ACC112 (cell line): Measurements from ENCODE around the gene SRCAP.
A peak's percentile ranks its signal among the peaks of the same experiment; 100 is the strongest.

Experiments
- H2AFZ ChIP-seq: fragments of 200-600 bp; sonication (generic); one replicate; pipeline ENCODE4 v1.6.0; 2017; ENCODE audit warnings: antibody characterized with exemption, low read length; ENCODE audit not compliant: unreplicated experiment
- H3K27ac ChIP-seq: fragments of 200-600 bp; sonication (generic); 2 replicates; pipeline ENCODE4 v1.5.1; 2014; ENCODE audit warnings: low read depth, mild to moderate bottlenecking, antibody characterized with exemption, low read length, moderate library complexity
- H3K27me3 ChIP-seq: fragments of 200-600 bp; sonication (generic); 2 replicates; pipeline ENCODE4 v1.6.1; 2014; ENCODE audit warnings: mild to moderate bottlenecking, antibody characterized with exemption, low read length, moderate library complexity, mixed read lengths; ENCODE audit not compliant: insufficient read depth
- H3K36me3 ChIP-seq: fragments of 200-600 bp; sonication (generic); 2 replicates; pipeline ENCODE4 v1.6.1; 2016; ENCODE audit warnings: mild to moderate bottlenecking, antibody characterized with exemption, low read length, moderate library complexity, mixed read lengths; ENCODE audit not compliant: insufficient read depth
- H3K4me1 ChIP-seq: fragments of 200-600 bp; sonication (generic); one replicate; pipeline ENCODE4 v1.6.1; 2016; ENCODE audit warnings: low read length, mixed read lengths; ENCODE audit not compliant: insufficient read depth, unreplicated experiment, control insufficient read depth
- H3K4me3 ChIP-seq: fragments of 200-600 bp; sonication (generic); 2 replicates; pipeline ENCODE4 v1.5.1; 2014; ENCODE audit warnings: mild to moderate bottlenecking, low read depth, low read length
- H3K79me2 ChIP-seq: fragments of 200-600 bp; sonication (generic); one replicate; pipeline ENCODE4 v1.6.0; 2016; ENCODE audit warnings: low read length; ENCODE audit not compliant: control insufficient read depth, unreplicated experiment, insufficient read depth

The SRCAP gene

GRCh38 chr16:30760001-30760559 lies 61.1 kb downstream of the SRCAP start:
- H3K4me3 ChIP-seq: no peak overlapping the region
- peaks cover 10% of the 10 kb centered on the region for H3K4me1 ChIP-seq
- H2AFZ ChIP-seq: no peak overlapping the region
- no peak overlapping the region for H3K27ac ChIP-seq
- H3K79me2 ChIP-seq: peaks cover 22% of the 10 kb centered on the region
- H3K36me3 ChIP-seq: peaks cover 14% of the 10 kb centered on the region; the same call in 1 of the 2 replicates
- no peaks in the 10 kb centered on the region for H3K27me3 ChIP-seq

DNA sequence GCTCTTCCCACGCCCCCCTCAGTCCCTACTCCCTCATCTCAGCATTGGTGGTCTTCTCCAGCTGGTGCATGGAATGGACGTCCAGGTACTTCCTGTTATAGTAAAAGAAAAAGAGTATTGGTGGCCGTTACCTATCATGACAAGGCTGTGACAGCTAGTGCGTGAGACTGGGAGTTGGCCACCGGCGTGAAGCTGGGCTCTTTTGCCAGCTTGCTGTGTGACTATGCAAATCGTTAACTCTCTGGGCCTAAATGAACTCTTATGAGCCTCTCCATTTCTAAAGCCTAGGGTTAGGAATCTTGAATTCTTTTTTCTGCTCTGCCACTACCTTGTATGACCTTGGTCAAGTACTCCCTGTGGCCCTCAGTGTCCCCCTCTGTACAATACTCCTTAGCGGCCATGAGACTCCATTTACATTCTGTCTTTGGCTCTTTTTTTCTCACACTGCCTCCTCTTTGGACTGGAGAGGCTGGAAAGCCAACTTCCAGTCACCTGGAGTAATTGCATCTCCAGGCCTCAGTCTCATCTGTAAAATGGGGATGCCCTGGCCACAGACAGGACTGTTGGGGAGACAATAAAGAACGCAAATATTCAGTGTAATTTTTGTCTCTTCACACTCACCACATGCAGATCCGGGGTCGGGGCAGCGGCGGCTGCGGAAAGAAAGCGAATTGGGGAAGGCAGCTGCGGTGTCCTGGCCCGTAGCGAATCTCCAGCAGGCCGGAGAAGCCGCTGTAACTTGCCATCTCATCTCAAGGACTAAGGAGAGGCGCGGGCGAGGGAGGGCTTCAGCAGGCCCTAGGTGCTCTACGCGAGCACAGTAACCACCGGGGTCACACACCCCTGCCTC lies 61.8 kb downstream of the SRCAP start:
- Histone ChIP-seq H3K27me3 (no peaks in the 10 kb centered on the region), H3K27ac (0 out of 2 replicates have a peak overlapping the region, but pooled peaks have one; percentile 55), H3K79me2 (peaks cover 22% of the 10 kb centered on the region), H3K4me1 (peaks cover 10% of the 10 kb centered on the region), H2AFZ (peak overlapping the region; percentile 92), H3K36me3 (peaks cover 18% of the 10 kb centered on the region; the same call in 1 of the 2 replicates), H3K4me3 (peak overlapping the region; percentile 99)

GRCh38 chr16:30761427-30761927 lies 62.5 kb downstream of the SRCAP start:
- Histone ChIP-seq H3K4me1 (peaks cover 10% of the 10 kb centered on the region), H3K27ac (peak overlapping the region; percentile 55), H3K27me3 (no peaks in the 10 kb centered on the region), H3K4me3 (peak overlapping the region; percentile 99), H3K79me2 (peaks cover 22% of the 10 kb centered on the region), H3K36me3 (peaks cover 18% of the 10 kb centered on the region; the same call in 1 of the 2 replicates), H2AFZ (peak overlapping the region; percentile 92)

GRCh38 chr16:30761928-30762902 lies 63.2 kb downstream of the SRCAP start, which contains the start of the genes CFAP119 and RNF40:
Gene CFAP119 (minus strand): TSS chr16:30762062. CDS start chr16:30761748, 314 bp downstream.
Gene RNF40 (plus strand): TSS chr16:30762322. CDS start chr16:30762546, 224 bp downstream.
- Histone ChIP-seq H3K79me2 (peaks cover 22% of the 10 kb centered on the region), H3K27ac (peak within 1 kb of the TSS; percentile 58), H3K4me3 (peak within 1 kb of the TSS; percentile 99), H2AFZ (peak within 1 kb of the TSS; percentile 95), H3K27me3 (no peaks in the 10 kb centered on the region), H3K36me3 (peaks cover 18% of the 10 kb centered on the region; the same call in 1 of the 2 replicates), H3K4me1 (peaks cover 10% of the 10 kb centered on the region)

DNA sequence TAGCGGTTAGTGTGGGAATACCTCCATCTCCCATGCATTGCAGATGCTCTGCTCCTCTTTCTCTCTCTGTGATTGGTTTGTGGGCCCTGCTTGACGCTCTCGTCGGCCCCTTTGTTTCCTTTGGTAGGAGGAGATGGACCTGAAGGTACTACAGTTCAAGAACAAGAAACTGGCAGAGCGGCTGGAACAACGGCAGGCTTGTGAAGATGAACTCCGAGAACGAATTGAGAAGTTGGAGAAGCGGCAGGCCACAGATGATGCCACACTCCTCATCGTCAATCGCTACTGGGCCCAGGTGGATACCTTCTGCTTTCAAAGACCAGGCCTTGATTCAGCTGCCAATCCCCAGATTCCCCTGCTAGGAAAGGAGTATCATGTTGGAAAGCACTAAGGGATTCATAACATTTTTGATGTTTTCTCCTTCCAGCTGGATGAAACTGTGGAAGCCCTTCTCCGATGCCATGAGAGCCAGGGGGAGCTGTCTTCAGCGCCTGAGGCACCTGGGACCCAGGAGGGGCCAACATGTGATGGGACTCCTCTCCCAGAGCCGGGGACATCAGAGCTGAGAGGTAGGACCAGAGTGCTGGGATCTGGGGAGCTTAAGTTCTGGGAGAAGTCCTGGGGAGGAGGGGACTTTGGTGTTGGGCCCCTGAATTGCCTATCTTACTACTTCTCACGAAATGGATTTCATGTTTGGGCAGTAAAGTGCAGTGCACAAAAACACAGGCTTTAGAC lies 64.2 kb downstream of the SRCAP start:
- no peaks in the 10 kb centered on the region for H3K27me3 ChIP-seq
- peaks cover 22% of the 10 kb centered on the region for H3K79me2 ChIP-seq
- H3K4me3 ChIP-seq: peak overlapping the region; percentile 99
- H3K4me1 ChIP-seq: peaks cover 10% of the 10 kb centered on the region
- H3K36me3 ChIP-seq: peaks cover 25% of the 10 kb centered on the region
- H3K27ac ChIP-seq: 0 out of 2 replicates have a peak overlapping the region, but pooled peaks have one; percentile 58
- no peak overlapping the region for H2AFZ ChIP-seq

GRCh38 chr16:30764086-30764485 lies 65.1 kb downstream of the SRCAP start:
- Histone ChIP-seq H3K36me3 (peaks cover 25% of the 10 kb centered on the region), H3K4me1 (peaks cover 10% of the 10 kb centered on the region), H3K79me2 (peaks cover 22% of the 10 kb centered on the region), H3K27ac (no peak overlapping the region), H3K27me3 (no peaks in the 10 kb centered on the region), H2AFZ (no peak overlapping the region), H3K4me3 (peak overlapping the region; percentile 99)

DNA sequence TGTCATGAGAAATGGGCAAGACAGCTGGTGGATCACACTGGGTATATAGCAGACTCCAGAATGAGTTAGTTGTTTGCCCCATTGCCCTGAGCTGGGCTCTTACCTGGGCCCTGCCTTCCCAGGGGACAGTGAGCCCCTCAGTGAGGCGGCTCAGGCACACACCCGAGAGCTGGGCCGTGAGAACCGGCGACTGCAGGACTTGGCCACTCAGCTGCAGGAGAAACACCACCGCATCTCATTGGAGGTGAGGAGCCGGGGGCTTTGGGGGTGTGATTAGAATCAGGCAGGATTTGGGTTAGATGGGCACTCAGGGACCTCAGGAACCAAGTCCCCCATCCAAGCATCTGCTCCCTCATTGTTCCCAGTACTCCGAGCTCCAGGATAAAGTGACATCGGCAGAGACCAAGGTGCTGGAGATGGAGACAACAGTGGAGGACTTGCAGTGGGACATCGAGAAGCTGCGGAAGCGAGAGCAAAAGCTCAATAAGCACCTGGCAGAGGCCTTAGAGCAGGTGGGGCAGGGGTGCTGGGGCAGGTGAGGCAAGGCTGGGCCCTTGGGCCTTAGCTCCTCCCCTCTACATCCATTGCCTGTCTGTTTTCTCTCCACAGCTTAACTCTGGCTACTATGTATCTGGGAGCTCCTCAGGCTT lies 66.0 kb downstream of the SRCAP start:
- H3K4me1 ChIP-seq: peaks cover 10% of the 10 kb centered on the region
- H3K27me3 ChIP-seq: no peaks in the 10 kb centered on the region
- no peak overlapping the region for H3K27ac ChIP-seq
- peaks cover 22% of the 10 kb centered on the region for H3K79me2 ChIP-seq
- H2AFZ ChIP-seq: no peak overlapping the region
- H3K36me3 ChIP-seq: peaks cover 25% of the 10 kb centered on the region
- no peak overlapping the region for H3K4me3 ChIP-seq

DNA sequence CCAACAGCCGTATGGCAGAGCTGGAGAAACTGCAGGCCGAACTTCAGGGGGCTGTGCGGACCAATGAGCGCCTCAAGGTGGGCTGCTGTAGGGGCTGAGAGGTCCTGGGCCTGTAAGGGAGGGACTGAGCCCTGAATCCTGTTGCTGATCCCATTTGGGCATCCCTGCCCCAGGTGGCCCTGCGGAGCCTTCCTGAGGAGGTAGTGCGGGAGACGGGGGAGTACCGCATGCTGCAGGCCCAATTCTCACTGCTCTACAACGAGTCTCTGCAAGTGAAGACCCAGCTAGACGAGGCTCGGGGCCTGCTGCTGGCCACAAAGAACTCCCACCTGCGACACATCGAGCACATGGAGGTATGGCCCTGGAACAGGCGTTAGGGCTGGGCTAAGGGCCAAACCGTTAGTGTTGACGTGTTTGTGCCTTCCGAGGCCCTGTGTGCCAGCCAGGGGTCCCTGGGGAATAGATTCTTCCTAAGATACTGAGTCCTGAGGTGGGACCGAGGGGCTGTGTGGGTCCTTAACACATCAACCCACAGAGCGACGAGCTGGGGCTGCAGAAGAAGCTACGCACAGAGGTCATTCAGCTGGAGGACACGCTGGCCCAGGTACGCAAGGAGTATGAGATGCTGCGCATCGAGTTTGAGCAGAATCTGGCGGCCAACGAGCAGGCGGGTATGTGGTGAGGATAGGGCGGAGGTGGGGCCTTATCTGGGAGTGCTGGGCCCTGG lies 67.4 kb downstream of the SRCAP start:
- Histone ChIP-seq H3K4me1 (peaks cover 10% of the 10 kb centered on the region), H3K27ac (no peak overlapping the region), H3K79me2 (peaks cover 22% of the 10 kb centered on the region), H3K27me3 (no peaks in the 10 kb centered on the region), H2AFZ (no peak overlapping the region), H3K36me3 (peaks cover 25% of the 10 kb centered on the region), H3K4me3 (no peak overlapping the region)

GRCh38 chr16:30766933-30767284 lies 67.9 kb downstream of the SRCAP start:
- Histone ChIP-seq H3K79me2 (peaks cover 22% of the 10 kb centered on the region), H3K27ac (no peak overlapping the region), H3K4me1 (peaks cover 10% of the 10 kb centered on the region), H3K36me3 (peaks cover 25% of the 10 kb centered on the region), H2AFZ (no peak overlapping the region), H3K27me3 (no peaks in the 10 kb centered on the region), H3K4me3 (no peak overlapping the region)
